Trophoblast cell (in vitro differentiated cells and primary cell): ENCODE data around the gene B4GALT1.

Experiments
- DNase-seq, 2 donors: peaks; one replicate each; pipeline ENCODE4 v3.0.0-alpha.2; 2016
- H2AFZ ChIP-seq: 2 replicates; pipeline ENCODE4 v1.6.1; 2013; ENCODE audit warnings: low read length, moderate library complexity, mild to moderate bottlenecking; ENCODE audit not compliant: insufficient read depth, poor library complexity
- H2AK5ac ChIP-seq: 2 replicates; pipeline ENCODE4 v1.6.1; 2013; ENCODE audit warnings: mild to moderate bottlenecking, low read length
- H2BK120ac ChIP-seq: 2 replicates; pipeline ENCODE4 v1.6.1; 2013; ENCODE audit warnings: low read length, mild to moderate bottlenecking, moderate library complexity; ENCODE audit not compliant: insufficient read depth, poor library complexity
- H2BK12ac ChIP-seq: 2 replicates; pipeline ENCODE4 v1.6.1; 2013; ENCODE audit warnings: mild to moderate bottlenecking, low read length, moderate library complexity
- H2BK5ac ChIP-seq: 2 replicates; pipeline ENCODE4 v1.6.1; 2013; ENCODE audit warnings: low read length, low read depth, moderate library complexity, mild to moderate bottlenecking; ENCODE audit not compliant: poor library complexity
- H3K14ac ChIP-seq: 2 replicates; pipeline ENCODE4 v1.6.1; 2013; ENCODE audit warnings: mild to moderate bottlenecking, low read length
- H3K18ac ChIP-seq: 2 replicates; pipeline ENCODE4 v1.6.1; 2013; ENCODE audit warnings: mild to moderate bottlenecking, low read length
- H3K23ac ChIP-seq: 2 replicates; pipeline ENCODE4 v1.6.1; 2013; ENCODE audit warnings: low read length
- H3K27ac ChIP-seq: 2 replicates; pipeline ENCODE4 v1.5.1; 2013; ENCODE audit warnings: low read depth, mild to moderate bottlenecking, inconsistent platforms, low read length, moderate library complexity
- H3K27me3 ChIP-seq: 2 replicates; pipeline ENCODE4 v1.6.1; 2013; ENCODE audit warnings: inconsistent platforms, mild to moderate bottlenecking, low read length, moderate library complexity; ENCODE audit not compliant: insufficient read depth
- H3K36me3 ChIP-seq, 2 experiments: 1 replicate in 1 of 2; 2 replicates in 1 of 2; pipeline ENCODE4 v1.6.1; 2013; ENCODE audit warnings: low read length in 2 of 2, mild to moderate bottlenecking in 2 of 2, moderate library complexity in 1 of 2; ENCODE audit not compliant: insufficient read depth in 2 of 2, control insufficient read depth in 1 of 2
- H3K4ac ChIP-seq: 2 replicates; pipeline ENCODE4 v1.6.1; 2013; ENCODE audit warnings: low read depth, mild to moderate bottlenecking, low read length, moderate library complexity
- H3K4me1 ChIP-seq, 2 experiments: 1 replicate in 1 of 2; 2 replicates in 1 of 2; pipeline ENCODE4 v1.6.1; 2013; ENCODE audit warnings: low read length in 2 of 2, mild to moderate bottlenecking in 2 of 2, moderate library complexity in 1 of 2; ENCODE audit not compliant: insufficient read depth in 2 of 2, control insufficient read depth in 1 of 2
- H3K4me2 ChIP-seq: 2 replicates; pipeline ENCODE4 v1.6.1; 2013; ENCODE audit warnings: inconsistent platforms, mild to moderate bottlenecking, low read length, moderate library complexity
- H3K4me3 ChIP-seq: 2 replicates; pipeline ENCODE4 v1.5.1; 2013; ENCODE audit warnings: mild to moderate bottlenecking, low read depth, low read length, inconsistent platforms
- H3K79me1 ChIP-seq: one replicate; pipeline ENCODE4 v1.6.1; 2013; ENCODE audit warnings: low read length
- H3K79me2 ChIP-seq: 2 replicates; pipeline ENCODE4 v1.6.1; 2013; ENCODE audit warnings: low read length, mild to moderate bottlenecking; ENCODE audit not compliant: control insufficient read depth, insufficient read depth, poor library complexity
- H3K9ac ChIP-seq: 2 replicates; pipeline ENCODE4 v1.6.1; 2013; ENCODE audit warnings: mild to moderate bottlenecking, low read length
- H3K9me3 ChIP-seq: 2 replicates; pipeline ENCODE4 v1.6.1; 2013; ENCODE audit warnings: low read depth, mild to moderate bottlenecking, control low read depth, inconsistent platforms, low read length; ENCODE audit not compliant: insufficient read depth
- H4K12ac ChIP-seq: 2 replicates; pipeline ENCODE4 v1.6.1; 2013; ENCODE audit warnings: low read depth, mild to moderate bottlenecking, low read length, moderate library complexity
- H4K8ac ChIP-seq: 2 replicates; pipeline ENCODE4 v1.6.1; 2013; ENCODE audit warnings: low read depth, mild to moderate bottlenecking, low read length, moderate library complexity
- H4K91ac ChIP-seq: one replicate; pipeline ENCODE4 v1.6.1; 2013; ENCODE audit warnings: low read depth, mild to moderate bottlenecking, low read length, moderate library complexity
- WGBS: extraction: QIAGEN DNeasy Blood & Tissue Kit; methylation state at CpG from one replicate; pipeline ENCODE4 v1.1.7; 2013; ENCODE audit warnings: missing lambda C conversion rate; ENCODE audit not compliant: insufficient read length, insufficient coverage; ENCODE audit errors: extremely low coverage; 5-methylcytosine and 5-hydroxymethylcytosine counted together

B4GALT1 gene

DNA sequence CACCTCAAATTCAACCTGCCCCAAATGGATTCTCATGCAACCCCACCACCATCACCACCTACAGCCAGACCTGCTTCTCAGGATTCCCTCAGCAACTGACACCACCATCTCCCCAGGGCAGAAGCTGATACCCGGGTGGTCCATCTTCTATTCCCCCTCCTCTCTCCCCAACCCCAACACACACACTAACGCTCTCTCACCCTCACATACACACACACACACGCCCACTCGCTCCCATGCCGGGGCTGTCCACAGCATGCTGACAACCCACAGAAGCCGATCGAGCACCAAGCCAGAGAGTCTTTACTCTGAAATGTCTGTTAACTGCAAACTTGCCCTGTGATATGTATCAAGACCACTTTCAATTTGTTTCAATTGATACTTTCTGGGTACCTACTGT is 28.4 kb downstream of the B4GALT1 start:
- Histone ChIP-seq H3K4ac (peak overlapping the region; percentile 23), H4K12ac (no peak overlapping the region), H3K79me1 (no peaks in the 10 kb centered on the region), H2BK12ac (no peak overlapping the region), H4K8ac (no peak overlapping the region), H3K27me3 (no peaks in the 10 kb centered on the region), H3K4me1 (peaks cover 27 to 39% of the 10 kb centered on the region in 2 experiments), H3K27ac (no peak overlapping the region), H3K4me3 (no peak overlapping the region), H3K36me3 (peaks cover 11% of the 10 kb centered on the region in 2 experiments), H2AFZ (no peak overlapping the region), H3K9me3 (no peaks in the 10 kb centered on the region), H3K4me2 (no peak overlapping the region), H2AK5ac (no peak overlapping the region), H3K23ac (no peak overlapping the region), H3K9ac (no peak overlapping the region), H3K18ac (peak overlapping the region; percentile 25), H4K91ac (no peak overlapping the region), H3K14ac (no peak overlapping the region), H2BK120ac (no peak overlapping the region), H2BK5ac (no peak overlapping the region), H3K79me2 (peaks cover 29% of the 10 kb centered on the region)
- no peak for DNase-seq
- 100% methylated on average over 3 of the region's 7 CpGs for WGBS

DNA sequence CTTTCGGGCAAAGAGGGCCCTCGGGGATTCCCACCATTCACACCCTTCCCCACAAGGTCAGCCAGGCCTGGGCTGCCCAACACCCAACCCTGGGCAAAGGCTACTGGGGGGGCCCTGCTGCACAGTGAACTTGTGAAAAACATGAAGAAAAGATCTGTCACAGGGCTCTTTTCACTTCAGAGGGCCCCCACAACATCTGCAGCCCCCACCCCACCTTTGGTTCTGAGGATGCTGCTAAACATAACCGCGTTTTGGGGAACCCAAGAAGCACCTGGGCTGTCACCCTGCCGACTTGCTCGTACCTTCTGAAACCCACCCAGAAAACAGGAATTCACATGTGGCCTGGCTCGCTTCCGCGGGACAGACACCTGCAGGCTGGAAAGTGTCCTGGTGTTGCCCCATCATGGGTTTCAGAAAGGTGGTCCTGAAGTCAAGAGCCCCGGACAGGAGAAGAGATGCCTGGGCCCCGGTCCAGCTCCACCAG is 29.3 kb downstream of the B4GALT1 start:
- H4K12ac ChIP-seq, result no peak overlapping the region
- peaks cover 27 to 37% of the 10 kb centered on the region in 2 experiments for H3K4me1 ChIP-seq
- no peak overlapping the region for H3K4me3 ChIP-seq
- H3K79me1 ChIP-seq, result no peaks in the 10 kb centered on the region
- H2BK120ac ChIP-seq, result no peak overlapping the region
- no peak overlapping the region for H4K91ac ChIP-seq
- no peak overlapping the region for H2BK12ac ChIP-seq
- H3K4ac ChIP-seq, result peak overlapping the region; percentile 35
- H4K8ac ChIP-seq, result no peak overlapping the region
- no peak overlapping the region for H3K23ac ChIP-seq
- H3K27ac ChIP-seq, result no peak overlapping the region
- no peak overlapping the region for H3K14ac ChIP-seq
- no peak overlapping the region for H2BK5ac ChIP-seq
- no peaks in the 10 kb centered on the region for H3K9me3 ChIP-seq
- H3K79me2 ChIP-seq, result peaks cover 28% of the 10 kb centered on the region
- no peak for DNase-seq
- no peaks in the 10 kb centered on the region for H3K27me3 ChIP-seq
- peaks cover 17 to 19% of the 10 kb centered on the region in 2 experiments for H3K36me3 ChIP-seq
- no CpG with 5 or more reads among the region's 11 CpGs for WGBS
- no peak overlapping the region for H3K4me2 ChIP-seq
- H2AK5ac ChIP-seq, result no peak overlapping the region
- no peak overlapping the region for H3K9ac ChIP-seq
- no peak overlapping the region for H2AFZ ChIP-seq
- no peak overlapping the region for H3K18ac ChIP-seq

DNA sequence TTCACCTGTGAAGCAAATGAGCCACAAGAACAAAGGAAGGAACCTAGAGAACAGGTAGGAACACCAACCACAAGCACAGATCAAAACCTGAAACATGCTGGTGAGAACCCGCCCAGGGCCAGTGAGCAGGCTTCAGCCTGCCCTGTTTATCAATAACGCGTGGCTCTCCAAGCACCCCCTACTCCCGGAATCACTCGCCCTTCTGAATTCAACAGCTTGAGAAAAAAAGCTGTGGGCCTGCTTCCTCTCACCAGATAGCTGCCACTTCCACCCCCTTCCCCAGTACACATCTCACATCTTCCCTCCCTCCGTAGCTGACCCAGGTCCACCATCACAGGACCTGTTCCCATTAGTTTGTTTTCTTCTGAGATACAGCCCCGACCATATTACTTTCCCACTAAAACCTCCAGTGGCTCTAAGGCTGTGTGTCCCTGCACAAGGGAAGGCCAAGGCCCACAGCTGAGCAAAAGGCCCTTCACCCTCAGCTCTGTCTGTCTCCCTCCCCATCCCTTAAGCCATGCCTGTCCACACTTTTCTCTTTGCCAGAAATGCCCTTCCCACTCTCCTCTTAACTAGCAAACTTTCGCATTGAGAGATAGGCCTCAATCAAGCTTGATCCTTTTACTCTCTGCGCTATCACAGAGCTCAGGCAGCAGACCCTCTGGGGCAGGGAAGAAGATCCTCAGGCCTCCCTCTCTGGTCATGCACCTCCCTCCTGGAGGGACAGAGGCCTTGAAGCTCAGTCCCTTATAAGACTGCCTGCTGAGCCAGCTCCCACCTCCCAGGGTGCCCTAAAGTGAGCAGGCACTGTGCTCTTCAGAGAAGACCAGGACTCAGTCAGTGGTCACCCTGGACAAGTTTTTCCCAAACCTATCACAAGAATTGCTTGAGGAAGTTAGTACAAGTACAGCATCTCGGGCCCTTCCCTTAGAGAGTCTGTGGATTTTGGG is 30.1 kb downstream of the B4GALT1 start:
- no peaks in the 10 kb centered on the region for H3K27me3 ChIP-seq
- H3K79me2 ChIP-seq, result peaks cover 25% of the 10 kb centered on the region
- no peak overlapping the region for H3K4me2 ChIP-seq
- no peak overlapping the region for H2BK5ac ChIP-seq
- peak overlapping the region; percentile 35 for H3K4ac ChIP-seq
- no peak overlapping the region for H3K27ac ChIP-seq
- H3K18ac ChIP-seq, result no peak overlapping the region
- no peak overlapping the region for H2AK5ac ChIP-seq
- H3K14ac ChIP-seq, result no peak overlapping the region
- no peaks in the 10 kb centered on the region for H3K79me1 ChIP-seq
- peaks cover 19 to 22% of the 10 kb centered on the region in 2 experiments for H3K36me3 ChIP-seq
- no peak overlapping the region for H4K8ac ChIP-seq
- no peak overlapping the region for H2BK120ac ChIP-seq
- H3K23ac ChIP-seq, result no peak overlapping the region
- WGBS, result no CpG with 5 or more reads among the region's 10 CpGs
- peaks cover 32 to 41% of the 10 kb centered on the region in 2 experiments for H3K4me1 ChIP-seq
- no peak overlapping the region for H4K12ac ChIP-seq
- H2AFZ ChIP-seq, result no peak overlapping the region
- H3K9me3 ChIP-seq, result no peaks in the 10 kb centered on the region
- H3K9ac ChIP-seq, result no peak overlapping the region
- H3K4me3 ChIP-seq, result no peak overlapping the region
- no peak for DNase-seq
- H4K91ac ChIP-seq, result no peak overlapping the region
- no peak overlapping the region for H2BK12ac ChIP-seq

DNA sequence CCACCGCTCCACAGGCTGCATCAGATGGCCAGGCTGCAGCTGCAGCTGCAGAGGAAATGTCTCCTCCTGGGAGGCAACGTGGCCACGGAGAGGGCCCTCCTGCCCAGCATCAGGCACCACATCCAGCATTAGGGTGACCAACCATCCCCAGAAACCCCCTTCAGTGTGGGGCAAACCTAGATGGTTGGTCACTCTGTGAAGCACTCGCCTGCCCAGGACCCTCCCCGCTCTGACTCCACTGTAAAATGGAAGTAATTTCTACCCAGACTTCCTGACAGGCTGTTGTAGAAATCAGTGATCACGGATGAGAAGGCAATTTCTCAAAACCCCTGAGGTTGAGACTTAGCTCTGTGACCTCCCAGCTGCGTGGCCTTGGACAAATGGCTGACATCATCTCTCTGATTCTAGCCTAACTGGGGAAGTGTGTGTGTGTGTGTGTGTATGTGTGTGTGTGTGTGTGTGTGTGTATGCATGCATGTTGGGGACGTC is 31.6 kb downstream of the B4GALT1 start:
- Histone ChIP-seq H2AFZ (no peak overlapping the region), H3K23ac (no peak overlapping the region), H4K91ac (no peak overlapping the region), H3K36me3 (peaks cover 26 to 29% of the 10 kb centered on the region in 2 experiments), H3K27ac (no peak overlapping the region), H3K79me2 (peaks cover 22% of the 10 kb centered on the region), H3K79me1 (no peaks in the 10 kb centered on the region), H2BK12ac (no peak overlapping the region), H3K14ac (no peak overlapping the region), H2BK5ac (no peak overlapping the region), H3K27me3 (no peaks in the 10 kb centered on the region), H2BK120ac (no peak overlapping the region), H3K4me1 (peaks cover 30 to 42% of the 10 kb centered on the region in 2 experiments), H4K12ac (no peak overlapping the region), H3K9ac (no peak overlapping the region), H3K4ac (no peak overlapping the region), H3K9me3 (no peaks in the 10 kb centered on the region), H2AK5ac (no peak overlapping the region), H3K18ac (no peak overlapping the region), H3K4me3 (no peak overlapping the region), H4K8ac (no peak overlapping the region), H3K4me2 (no peak overlapping the region)
- no CpG with 5 or more reads among the region's 8 CpGs for WGBS
- no peak for DNase-seq
